NCI-H1694 (cell line): Measurements from ENCODE around the gene TAS2R60.
"Not testable (repeated sequence)": the region's sequence is repeated elsewhere in the genome, so short reads cannot be mapped to it uniquely, and the experiment has no call there.

Experiments used
- DNase-seq: peaks from one replicate; lab custom pipeline; 2025; lab: John Stamatoyannopoulos, UW

The TAS2R60 gene

GRCh38 chr7:143411976-143412708 lies 31.1 kb upstream of the TAS2R60 start:
- DNase-seq, result no peak

GRCh38 chr7:143413123-143413522 lies 30.1 kb upstream of the TAS2R60 start:
- DNase-seq, result no peak

GRCh38 chr7:143415209-143415608 lies 28.0 kb upstream of the TAS2R60 start:
- not testable (repeated sequence) for DNase-seq

- no peak for DNase-seq
Measured at GRCh38 chr7:143415742-143416397, 27.4 kb upstream of the TAS2R60 start.

- peak; percentile 66 for DNase-seq
Measured at GRCh38 chr7:143416565-143417149, 26.6 kb upstream of the TAS2R60 start.

- DNase-seq, result no peak
Measured at GRCh38 chr7:143417734-143418383, 25.4 kb upstream of the TAS2R60 start.

GRCh38 chr7:143418681-143419458 lies 24.4 kb upstream of the TAS2R60 start:
- no peak for DNase-seq

GRCh38 chr7:143419880-143420279 lies 23.4 kb upstream of the TAS2R60 start:
- DNase-seq, result no peak

GRCh38 chr7:143420624-143421023 lies 22.6 kb upstream of the TAS2R60 start:
- DNase-seq, result not testable (repeated sequence)

GRCh38 chr7:143422033-143422432 lies 21.2 kb upstream of the TAS2R60 start:
- DNase-seq, result no peak

GRCh38 chr7:143424476-143424875 lies 18.8 kb upstream of the TAS2R60 start:
- not testable (repeated sequence) for DNase-seq

GRCh38 chr7:143426479-143427142 lies 16.6 kb upstream of the TAS2R60 start:
- DNase-seq, result no peak

- DNase-seq, result no peak
Measured at GRCh38 chr7:143429770-143430698, 13.2 kb upstream of the TAS2R60 start.

- no peak for DNase-seq
Measured at GRCh38 chr7:143431109-143431508, 12.1 kb upstream of the TAS2R60 start.

GRCh38 chr7:143433759-143434158 lies 9.5 kb upstream of the TAS2R60 start:
- no peak for DNase-seq

- no peak for DNase-seq
Measured at GRCh38 chr7:143434660-143435059, 8.6 kb upstream of the TAS2R60 start.

GRCh38 chr7:143435266-143435665 lies 8.0 kb upstream of the TAS2R60 start:
- DNase-seq, result no peak

- no peak for DNase-seq
Measured at GRCh38 chr7:143436325-143436946, 6.8 kb upstream of the TAS2R60 start.

GRCh38 chr7:143437578-143437977 lies 5.7 kb upstream of the TAS2R60 start:
- DNase-seq, result no peak

- DNase-seq, result no peak
Measured at GRCh38 chr7:143439866-143440265, 3.4 kb upstream of the TAS2R60 start.
